ENCODE results near the gene CLDN16.
A peak's percentile ranks its signal among the peaks of the same experiment; 100 is the strongest.

Gene CLDN16, protein sequence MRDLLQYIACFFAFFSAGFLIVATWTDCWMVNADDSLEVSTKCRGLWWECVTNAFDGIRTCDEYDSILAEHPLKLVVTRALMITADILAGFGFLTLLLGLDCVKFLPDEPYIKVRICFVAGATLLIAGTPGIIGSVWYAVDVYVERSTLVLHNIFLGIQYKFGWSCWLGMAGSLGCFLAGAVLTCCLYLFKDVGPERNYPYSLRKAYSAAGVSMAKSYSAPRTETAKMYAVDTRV

DNA sequence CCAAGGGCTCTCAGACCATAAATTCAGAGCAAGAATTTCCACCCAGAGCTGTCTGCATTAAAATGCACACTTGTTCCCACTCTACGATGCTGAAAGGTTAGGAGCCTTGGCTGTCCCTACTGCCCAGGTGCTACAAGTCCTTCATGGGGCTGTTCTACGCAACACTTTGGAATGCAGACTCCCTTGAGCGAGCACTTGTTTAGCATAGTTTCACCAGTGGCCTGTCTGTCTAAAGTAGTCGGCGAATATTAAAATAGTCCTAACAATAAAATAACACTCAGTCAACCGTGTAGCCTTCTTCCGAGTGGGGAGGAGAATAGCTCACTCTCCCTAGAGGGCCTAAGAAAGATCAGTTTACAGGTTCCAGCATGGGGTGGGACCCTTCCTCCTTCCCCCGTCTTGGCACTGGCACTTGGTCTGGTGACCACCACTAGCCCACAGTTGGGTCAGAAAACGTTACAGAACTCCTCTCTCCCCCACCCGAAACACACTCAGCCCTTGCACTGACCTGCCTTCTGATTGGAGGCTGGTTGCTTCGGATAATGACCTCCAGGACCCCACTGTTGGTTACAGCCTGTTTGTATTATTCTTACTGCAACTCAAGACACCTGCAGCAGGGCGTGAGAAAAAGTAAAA is at the start of gene CLDN16:
CLDN16 (plus strand) TSS at position 586 of the 636 bp plus-strand sequence. CDS start 167 bp downstream, outside the sequence.
- no peak for TF ChIP-seq ZFX (IDR thresholded peaks at IDR 0.05; ENCODE audit: borderline replicate concordance)
- TF ChIP-seq CTCF (IDR thresholded peaks at IDR 0.05): no peak
- H3K27ac ChIP-seq: no peak within 1 kb of the TSS

DNA sequence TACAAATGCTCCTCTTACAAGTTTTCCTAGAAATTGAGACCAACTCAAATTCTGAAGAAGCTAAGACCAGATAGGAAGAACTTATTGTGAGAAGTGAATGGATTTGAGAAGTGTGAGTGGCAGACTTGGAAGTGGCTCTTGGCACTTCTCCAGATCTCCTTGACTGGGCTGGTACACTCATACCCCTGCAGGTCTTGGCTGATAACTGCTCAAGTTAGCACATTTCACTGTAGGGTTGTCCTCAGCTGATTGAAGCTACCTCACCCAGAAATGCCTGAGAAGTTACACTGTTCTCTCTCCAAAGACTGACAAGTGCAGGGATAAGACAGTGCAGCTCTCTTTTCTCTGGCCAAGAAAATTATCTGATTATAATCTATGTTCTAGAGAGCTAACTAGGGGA is 49.2 kb upstream of the CLDN16 start:
- no peak overlapping the region for H3K27ac ChIP-seq
- TF ChIP-seq ZFX (IDR thresholded peaks at IDR 0.05; ENCODE audit: borderline replicate concordance): no peak
- no peak for TF ChIP-seq CTCF (IDR thresholded peaks at IDR 0.05)

DNA sequence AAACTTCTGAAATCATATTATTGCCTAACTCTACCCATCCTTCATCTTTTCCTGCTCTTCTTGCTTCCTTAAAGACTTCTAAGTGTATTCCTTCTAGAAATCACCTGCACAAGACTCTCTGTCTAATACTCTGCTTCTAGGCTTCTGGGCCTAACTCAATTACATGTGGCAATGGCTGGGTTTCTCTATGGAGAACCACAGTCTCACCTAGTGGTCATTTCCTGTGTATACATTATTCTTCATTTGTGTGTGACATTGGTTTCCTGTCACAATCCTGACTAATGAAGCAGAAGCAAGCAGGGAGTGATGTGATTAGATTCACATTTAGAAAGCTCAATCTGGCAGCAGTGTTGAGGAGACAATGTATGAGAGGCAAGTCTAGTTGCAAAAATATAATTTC is 48.8 kb upstream of the CLDN16 start:
- TF ChIP-seq ZFX (IDR thresholded peaks at IDR 0.05; ENCODE audit: borderline replicate concordance): no peak
- no peak for TF ChIP-seq CTCF (IDR thresholded peaks at IDR 0.05)
- H3K27ac ChIP-seq: no peak overlapping the region

GRCh38 chr3:190340071-190340470 is 47.9 kb upstream of the CLDN16 start:
- TF ChIP-seq ZFX (IDR thresholded peaks at IDR 0.05; ENCODE audit: borderline replicate concordance) (no peak), CTCF (IDR thresholded peaks at IDR 0.05) (no peak)
- H3K27ac ChIP-seq: no peak overlapping the region

DNA sequence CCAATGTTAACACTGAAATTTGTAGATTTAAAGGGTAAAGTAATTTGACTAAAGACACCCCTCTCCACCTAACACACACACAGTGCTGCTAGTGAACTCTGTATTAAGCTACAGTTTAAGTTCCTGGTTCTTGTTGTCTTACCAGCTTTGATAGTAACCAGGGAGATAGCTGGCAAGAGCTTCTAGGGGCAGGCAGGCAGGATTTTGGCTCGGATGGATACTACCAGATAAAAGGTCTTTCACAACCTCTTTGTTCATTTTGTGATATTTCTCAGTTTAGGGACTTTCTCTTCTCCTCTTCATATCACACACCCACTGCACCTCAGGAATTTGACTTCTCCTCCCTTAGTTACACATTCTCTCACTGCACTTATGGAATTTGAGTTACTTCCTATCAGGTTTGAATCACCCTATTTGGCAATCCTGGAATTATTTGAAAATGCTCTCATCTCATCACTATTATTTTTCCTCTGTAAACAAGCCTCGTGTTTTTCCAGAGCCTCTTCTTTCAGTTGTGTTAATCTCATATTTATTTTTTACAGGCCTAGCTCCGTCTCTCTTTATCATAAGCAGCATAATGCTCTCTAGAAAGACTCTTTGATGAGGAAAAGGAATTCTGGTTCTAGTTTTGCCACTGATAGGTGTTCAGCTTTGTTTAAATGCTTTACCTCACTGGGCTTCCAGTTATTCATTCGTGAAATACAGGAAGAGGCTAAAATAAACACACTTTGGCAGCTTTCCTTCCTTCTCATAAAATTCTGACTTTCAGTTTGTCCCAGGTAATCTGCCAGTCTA is 42.7 kb upstream of the CLDN16 start:
- no peak for TF ChIP-seq ZFX (IDR thresholded peaks at IDR 0.05; ENCODE audit: borderline replicate concordance)
- TF ChIP-seq CTCF (IDR thresholded peaks at IDR 0.05): no peak
- H3K27ac ChIP-seq: peak overlapping the region; percentile 65

GRCh38 chr3:190345878-190346277 is 42.1 kb upstream of the CLDN16 start:
- TF ChIP-seq ZFX (IDR thresholded peaks at IDR 0.05; ENCODE audit: borderline replicate concordance) (no peak), CTCF (IDR thresholded peaks at IDR 0.05) (no peak)
- H3K27ac ChIP-seq: peak overlapping the region; percentile 65

GRCh38 chr3:190346541-190346940 is 41.4 kb upstream of the CLDN16 start:
- TF ChIP-seq ZFX (IDR thresholded peaks at IDR 0.05; ENCODE audit: borderline replicate concordance) (no peak), CTCF (IDR thresholded peaks at IDR 0.05) (no peak)
- no peak overlapping the region for H3K27ac ChIP-seq

All from 22Rv1 (cell line).